ENCODE measurements around the gene IGF2R.

DNA sequence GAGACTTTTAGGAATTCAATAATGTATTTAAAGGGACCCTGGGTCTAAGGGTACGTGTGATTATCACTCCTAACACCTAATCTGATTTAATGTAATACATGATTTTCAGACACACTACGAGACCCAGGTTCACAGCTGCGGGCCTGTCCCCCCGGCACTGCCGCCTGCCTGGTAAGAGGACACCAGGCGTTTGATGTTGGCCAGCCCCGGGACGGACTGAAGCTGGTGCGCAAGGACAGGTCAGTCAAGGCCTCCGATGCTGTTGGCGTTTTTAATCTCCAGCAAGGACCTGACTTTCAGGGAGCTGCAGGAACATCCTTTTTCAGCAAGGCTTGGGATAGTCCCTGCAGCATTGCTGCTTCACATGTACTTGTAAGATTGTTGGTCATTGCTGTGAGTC, 58.2 kb downstream of the IGF2R start:
- TF ChIP-seq POLR2A (IDR thresholded peaks at IDR 0.05), result no peak
- TF ChIP-seq, protein P1, sequence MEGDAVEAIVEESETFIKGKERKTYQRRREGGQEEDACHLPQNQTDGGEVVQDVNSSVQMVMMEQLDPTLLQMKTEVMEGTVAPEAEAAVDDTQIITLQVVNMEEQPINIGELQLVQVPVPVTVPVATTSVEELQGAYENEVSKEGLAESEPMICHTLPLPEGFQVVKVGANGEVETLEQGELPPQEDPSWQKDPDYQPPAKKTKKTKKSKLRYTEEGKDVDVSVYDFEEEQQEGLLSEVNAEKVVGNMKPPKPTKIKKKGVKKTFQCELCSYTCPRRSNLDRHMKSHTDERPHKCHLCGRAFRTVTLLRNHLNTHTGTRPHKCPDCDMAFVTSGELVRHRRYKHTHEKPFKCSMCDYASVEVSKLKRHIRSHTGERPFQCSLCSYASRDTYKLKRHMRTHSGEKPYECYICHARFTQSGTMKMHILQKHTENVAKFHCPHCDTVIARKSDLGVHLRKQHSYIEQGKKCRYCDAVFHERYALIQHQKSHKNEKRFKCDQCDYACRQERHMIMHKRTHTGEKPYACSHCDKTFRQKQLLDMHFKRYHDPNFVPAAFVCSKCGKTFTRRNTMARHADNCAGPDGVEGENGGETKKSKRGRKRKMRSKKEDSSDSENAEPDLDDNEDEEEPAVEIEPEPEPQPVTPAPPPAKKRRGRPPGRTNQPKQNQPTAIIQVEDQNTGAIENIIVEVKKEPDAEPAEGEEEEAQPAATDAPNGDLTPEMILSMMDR (IDR thresholded peaks at IDR 0.05 in 4 of 5, conservative IDR thresholded peaks at IDR 0.05 in 1 of 5), result no peak

All from gastrocnemius medialis (tissue), 4 donors.